Epithelial cell of esophagus (primary cell): ENCODE results near the gene R3HDM2.

Experiments used
- DNase-seq: peaks from one replicate; pipeline ENCODE4 v3.0.0; 2010; ENCODE audit warnings: low read depth
- H3K4me3 ChIP-seq: 2 replicates; pipeline ENCODE4 v1.5.1; 2011; ENCODE audit warnings: mild to moderate bottlenecking, low read length, control low read depth
- TF ChIP-seq, protein P1 (sequence below): IDR thresholded peaks from 2 replicates; pipeline ENCODE4 v1.5.1; 2011; ENCODE audit warnings: low read depth, mild to moderate bottlenecking, low read length, control low read depth, inconsistent platforms; ENCODE audit not compliant: insufficient read depth; ENCODE audit errors: missing control alignments

R3HDM2 gene

DNA sequence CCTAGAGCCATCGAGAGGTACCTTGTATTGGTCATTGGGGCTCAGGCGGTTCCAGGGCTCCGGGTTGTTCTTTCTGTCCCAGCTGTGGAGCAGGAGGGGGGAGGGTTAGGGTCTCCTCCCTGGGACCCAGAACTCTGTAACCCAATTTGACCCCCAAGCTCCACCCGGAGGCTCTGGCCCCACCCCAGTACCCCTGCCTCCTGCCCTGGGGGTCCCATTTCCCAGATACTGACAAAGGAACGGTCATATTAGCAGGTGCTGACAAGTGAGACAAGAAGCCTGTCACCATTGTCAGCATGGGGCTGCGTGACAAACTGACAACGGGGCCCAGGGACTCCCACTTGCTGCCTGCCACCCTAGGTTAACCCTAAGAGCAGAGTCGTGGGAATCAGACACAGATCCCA is 195.1 kb downstream of the R3HDM2 start:
- H3K4me3 ChIP-seq: peak overlapping the region; percentile 44
- TF ChIP-seq, protein P1, sequence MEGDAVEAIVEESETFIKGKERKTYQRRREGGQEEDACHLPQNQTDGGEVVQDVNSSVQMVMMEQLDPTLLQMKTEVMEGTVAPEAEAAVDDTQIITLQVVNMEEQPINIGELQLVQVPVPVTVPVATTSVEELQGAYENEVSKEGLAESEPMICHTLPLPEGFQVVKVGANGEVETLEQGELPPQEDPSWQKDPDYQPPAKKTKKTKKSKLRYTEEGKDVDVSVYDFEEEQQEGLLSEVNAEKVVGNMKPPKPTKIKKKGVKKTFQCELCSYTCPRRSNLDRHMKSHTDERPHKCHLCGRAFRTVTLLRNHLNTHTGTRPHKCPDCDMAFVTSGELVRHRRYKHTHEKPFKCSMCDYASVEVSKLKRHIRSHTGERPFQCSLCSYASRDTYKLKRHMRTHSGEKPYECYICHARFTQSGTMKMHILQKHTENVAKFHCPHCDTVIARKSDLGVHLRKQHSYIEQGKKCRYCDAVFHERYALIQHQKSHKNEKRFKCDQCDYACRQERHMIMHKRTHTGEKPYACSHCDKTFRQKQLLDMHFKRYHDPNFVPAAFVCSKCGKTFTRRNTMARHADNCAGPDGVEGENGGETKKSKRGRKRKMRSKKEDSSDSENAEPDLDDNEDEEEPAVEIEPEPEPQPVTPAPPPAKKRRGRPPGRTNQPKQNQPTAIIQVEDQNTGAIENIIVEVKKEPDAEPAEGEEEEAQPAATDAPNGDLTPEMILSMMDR: no peak
- DNase-seq: no peak

DNA sequence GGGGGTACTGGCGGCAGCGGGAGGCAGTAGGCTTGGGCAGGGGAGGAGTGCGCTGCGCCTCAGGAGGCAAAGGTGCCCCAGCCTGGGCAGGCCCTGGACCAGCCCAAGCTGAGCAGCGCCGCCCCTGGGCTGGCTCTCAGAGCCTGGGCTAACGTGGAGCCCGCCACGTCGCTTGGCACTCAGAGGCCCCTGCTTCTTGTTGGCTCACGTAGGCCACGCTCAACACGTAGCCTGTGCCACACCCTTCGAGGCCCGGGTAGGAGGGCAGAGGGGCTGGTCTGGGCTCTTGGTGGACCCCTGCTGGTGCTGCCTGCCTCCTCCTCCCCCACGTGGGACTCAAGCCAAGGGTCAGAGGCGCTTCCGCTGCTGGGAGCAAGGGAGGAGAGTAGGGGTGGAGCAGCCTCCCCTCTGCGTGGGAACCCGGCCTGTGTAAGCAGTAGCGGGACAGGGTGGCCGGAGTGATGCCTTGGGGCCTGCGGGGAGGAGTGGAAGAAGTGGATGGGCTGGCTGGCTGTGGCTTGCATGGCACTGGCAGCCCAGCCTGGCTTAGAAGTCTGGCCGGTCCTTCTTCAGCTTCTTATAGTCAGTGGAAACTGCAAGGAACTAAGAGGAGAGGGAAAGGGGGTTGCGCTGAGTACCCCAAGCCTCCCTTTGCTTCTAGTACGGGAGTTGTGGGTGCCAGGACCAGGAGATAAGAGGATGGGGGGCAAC is 195.7 kb downstream of the R3HDM2 start:
- H3K4me3 ChIP-seq: peak overlapping the region; percentile 10
- TF ChIP-seq, protein P1: no peak
- DNase-seq: peak; percentile 71

GRCh38 chr12:57234571-57235016 is 196.2 kb downstream of the R3HDM2 start:
- DNase-seq: no peak
- H3K4me3 ChIP-seq: no peak overlapping the region
- TF ChIP-seq, protein P1: no peak

GRCh38 chr12:57234233-57234570 is 196.6 kb downstream of the R3HDM2 start:
- no peak overlapping the region for H3K4me3 ChIP-seq
- no peak for DNase-seq
- TF ChIP-seq, protein P1: no peak

- TF ChIP-seq, protein P1: no peak
- DNase-seq: peak; percentile 48
- no peak overlapping the region for H3K4me3 ChIP-seq
Observed at GRCh38 chr12:57233357-57234232, 197.2 kb downstream of the R3HDM2 start.

GRCh38 chr12:57232156-57232756 is 198.6 kb downstream of the R3HDM2 start:
- no peak overlapping the region for H3K4me3 ChIP-seq
- TF ChIP-seq, protein P1: no peak
- DNase-seq: no peak
